Transverse colon (tissue), 4 donors: ENCODE measurements around the gene RRM2. TPM values are rescaled to one million over a fixed set of nuclear protein-coding genes. Genes with fewer than 3 reads are reported as not detected.

Experiments used
- DNase-seq: peaks from one replicate; pipeline ENCODE4 v3.0.0-alpha.2; 2019
- H3K27ac ChIP-seq, 4 donors: fragments of 200-600 bp; sonication (generic); 2 replicates each; pipeline ENCODE4 v1.5.1; 2016 to 2018; ENCODE audit warnings: inconsistent platforms in 4 of 4
- H3K27me3 ChIP-seq: fragments of 200-600 bp; sonication (generic); 2 replicates; pipeline ENCODE4 v1.5.1; 2017; ENCODE audit warnings: inconsistent platforms
- H3K36me3 ChIP-seq, 4 donors: fragments of 200-600 bp; sonication (generic); 2 replicates each; pipeline ENCODE4 v1.5.1; 2017 to 2019; ENCODE audit warnings: inconsistent platforms in 4 of 4
- H3K4me1 ChIP-seq, 4 donors: fragments of 200-600 bp; sonication (generic); 2 replicates each; pipeline ENCODE4 v1.5.1; 2017 to 2020; ENCODE audit warnings: inconsistent platforms in 4 of 4
- H3K4me3 ChIP-seq, 4 donors: fragments of 200-600 bp; sonication (generic); 1 replicate in 1 of 4; 2 replicates in 3 of 4; pipeline versions ENCODE4 v1.5.1 to v1.6.1; 2017 to 2019; ENCODE audit warnings: inconsistent platforms in 4 of 4
- H3K9me3 ChIP-seq, 2 donors: fragments of 200-600 bp; sonication (generic); 2 replicates each; pipeline ENCODE4 v1.5.1; 2017 to 2019; ENCODE audit warnings: inconsistent platforms in 2 of 2
- CTCF ChIP-seq, 5 experiments: fragments of 200-600 bp in 3 of 5; fragments of 450-650 bp in 2 of 5; sonication (generic) in 3 of 5; IDR thresholded peaks; 1 replicate in 2 of 5; 2 replicates in 3 of 5; pipeline ENCODE4 v1.5.1; 2016 to 2017; ENCODE audit warnings: antibody characterized with exemption in 5 of 5, inconsistent platforms in 3 of 5, mild to moderate bottlenecking in 2 of 5, moderate library complexity in 1 of 5
- EP300 ChIP-seq: sonication (generic); formaldehyde crosslinking; IDR thresholded peaks from one replicate; pipeline ENCODE4 v1.6.1; 2017; ENCODE audit warnings: antibody characterized with exemption, low read depth
- POLR2A ChIP-seq: fragments of 450-650 bp; IDR thresholded peaks from one replicate; pipeline ENCODE4 v1.6.1; 2016; ENCODE audit warnings: antibody characterized with exemption, mild to moderate bottlenecking, moderate library complexity
- POLR2AphosphoS5 ChIP-seq, 3 donors: sonication (generic); formaldehyde crosslinking; IDR thresholded peaks; one replicate each; pipeline ENCODE4 v1.6.1; 2016; ENCODE audit warnings: antibody characterized with exemption in 3 of 3
- WGBS, 2 donors: methylation state at CpG; one replicate each; pipeline ENCODE4 v1.1.5; 2018; ENCODE audit warnings: low coverage in 1 of 2; 5-methylcytosine and 5-hydroxymethylcytosine counted together
- in situ Hi-C, 4 donors: fragments of 200-750 bp; cut with MboI; loops; one replicate each; pipeline versions ENCODE4 v1.15.0 to v1.15.1; 2017; ENCODE audit warnings: low sequenced_read_pairs in 3 of 4, low pct_ligation_motif_present in 1 of 4, low pct_unique_long_range_greater_than_20kb in 1 of 4
- intact Hi-C: fragments of 100-400 bp; cut with DNase I; formaldehyde crosslinking; loops from one replicate; pipeline ENCODE4 v1.15.1; 2023; ENCODE audit warnings: low total_unique reads
- total RNA-seq, 4 donors: library from RNA; depleted of rRNA; stranded (reverse); fragments of >200 nt; gene quantifications; one replicate each; pipeline ENCODE4 v1.1.0, GENCODE V29; 2016

Gene RRM2
- total RNA-seq, 4 donors from 2014 or later = 4.0 to 12.9 (median 5.3) TPM; not detected in 1

- H3K4me1 ChIP-seq = peaks cover 5 to 25% (median 15%) of the 10 kb centered on the region in 4 donors
- no peaks in the 10 kb centered on the region for H3K36me3 ChIP-seq
- H3K27ac ChIP-seq = peak overlapping the region; percentile 81 to 93 (median 86)
- TF ChIP-seq CTCF (IDR thresholded peaks at IDR 0.05) (peak in 1 of 5 experiments; percentile 4), EP300 (no peak), POLR2AphosphoS5 (IDR thresholded peaks at IDR 0.05) (no peak), POLR2A (no peak)
- WGBS, 2 donors = 4% methylated on average over 12 of the region's 53 CpGs; no CpG with 5 or more reads in 1 of the 2 donors
- no peaks in the 10 kb centered on the region for H3K9me3 ChIP-seq
- peaks cover 96% of the 10 kb centered on the region for H3K27me3 ChIP-seq
- DNase-seq = no peak
- intact Hi-C loops = loop anchor here (1.0 kb wide), 1 partner anchor 36 kb away; the partner anchor contains the start of gene KLF11
- in situ Hi-C loops = loop anchor here in 1 of 4 donors (25.0 kb wide), 1 partner anchor 583 kb away; no protein-coding TSS in a partner anchor
- peak overlapping the region; percentile 24 to 68 (median 50) for H3K4me3 ChIP-seq
Observed at GRCh38 chr2:10079266-10079869, 43.2 kb upstream of the RRM2 start.

- Histone ChIP-seq H3K36me3 (no peaks in the 10 kb centered on the region), H3K27me3 (peaks cover 95% of the 10 kb centered on the region), H3K4me1 (peaks cover 5 to 25% (median 15%) of the 10 kb centered on the region in 4 donors), H3K9me3 (no peaks in the 10 kb centered on the region), H3K27ac (peak within 1 kb of the TSS; percentile 81 to 93 (median 86)), H3K4me3 (peak within 1 kb of the TSS; percentile 30 to 68 (median 50))
- TF ChIP-seq CTCF (IDR thresholded peaks at IDR 0.05) = peak in 2 of 5 experiments; percentile 2 to 27
- no peak for TF ChIP-seq EP300
- DNase-seq = no peak
- in situ Hi-C loops (loop anchor here in 1 of 4 donors (25.0 kb wide), 1 partner anchor 582 kb away; no protein-coding TSS in a partner anchor), intact Hi-C loops (loop anchor here (1.0 kb wide), 1 partner anchor 37 kb away; the partner anchor contains the start of gene KLF11)
- 0% methylated on average over 22 of the region's 98 CpGs; no CpG with 5 or more reads in 1 of the 2 donors for WGBS, 2 donors
Observed at GRCh38 chr2:10079870-10080535, 42.5 kb upstream of the RRM2 start, which contains the start of gene CYS1. TSS of gene CYS1 (minus strand) at chr2:10080411. CDS start at chr2:10080223, 188 bp downstream.

GRCh38 chr2:10080536-10081304 lies 41.8 kb upstream of the RRM2 start:
- DNase-seq = no peak
- Histone ChIP-seq H3K4me1 (peaks cover 5 to 25% (median 15%) of the 10 kb centered on the region in 4 donors), H3K9me3 (no peaks in the 10 kb centered on the region), H3K27ac (peak overlapping the region; percentile 81 to 93 (median 86)), H3K27me3 (peaks cover 96% of the 10 kb centered on the region), H3K4me3 (peak overlapping the region; percentile 30 to 68 (median 50)), H3K36me3 (no peaks in the 10 kb centered on the region)
- in situ Hi-C loops = loop anchor here in 1 of 4 donors (25.0 kb wide), 1 partner anchor 582 kb away; no protein-coding TSS in a partner anchor
- intact Hi-C loops = no loop called here
- 14 to 42% methylated on average over 6 to 42 of the region's 45 CpGs for WGBS, 2 donors
- TF ChIP-seq EP300 (no peak), POLR2A (no peak), POLR2AphosphoS5 (IDR thresholded peaks at IDR 0.05) (no peak), CTCF (IDR thresholded peaks at IDR 0.05) (no peak)
